Measurements from ENCODE around the gene NBEAL2.

The NBEAL2 gene

DNA sequence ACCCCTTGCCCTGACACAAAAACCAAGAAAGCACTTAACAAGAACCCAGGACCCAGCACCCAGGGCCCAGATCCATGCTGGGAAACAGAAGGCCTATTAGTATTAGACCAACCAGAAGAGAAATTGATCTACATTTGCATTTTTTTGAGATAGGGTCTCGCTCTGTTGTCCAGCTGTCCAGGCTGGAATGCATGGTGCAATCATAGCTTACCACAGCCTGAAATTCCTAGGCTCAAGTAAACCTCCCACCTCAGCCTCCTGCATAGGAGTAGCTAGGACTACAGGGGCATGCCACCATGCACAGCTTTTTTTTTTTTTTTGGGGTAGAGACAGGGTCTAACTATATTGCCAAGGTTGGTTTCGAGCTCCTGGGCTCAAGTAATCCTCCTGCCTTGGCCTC is 29.3 kb upstream of the NBEAL2 start:
- H3K27me3 Mint-ChIP-seq = no peaks in the 10 kb centered on the region
- ATAC-seq = no peak
- DNase-seq = no peak
- H3K27ac Mint-ChIP-seq = peak overlapping the region; percentile 44
- peaks cover 31% of the 10 kb centered on the region for H3K36me3 Mint-ChIP-seq (ENCODE audit: low read depth)
- H3K4me1 Mint-ChIP-seq = peaks cover 94% of the 10 kb centered on the region
- no peaks in the 10 kb centered on the region for H3K9me3 Mint-ChIP-seq
- H3K4me3 Mint-ChIP-seq = peak overlapping the region; percentile 10

GRCh38 chr3:46950650-46951241 is 28.7 kb upstream of the NBEAL2 start:
- H3K4me3 Mint-ChIP-seq = no peak overlapping the region
- H3K36me3 Mint-ChIP-seq (ENCODE audit: low read depth) = peaks cover 31% of the 10 kb centered on the region
- ATAC-seq (no peak), DNase-seq (no peak)
- no peaks in the 10 kb centered on the region for H3K9me3 Mint-ChIP-seq
- H3K27ac Mint-ChIP-seq = peak overlapping the region; percentile 65
- H3K4me1 Mint-ChIP-seq = peaks cover 94% of the 10 kb centered on the region
- no peaks in the 10 kb centered on the region for H3K27me3 Mint-ChIP-seq

GRCh38 chr3:46952813-46953212 is 26.7 kb upstream of the NBEAL2 start:
- no peak for ATAC-seq
- peak overlapping the region; percentile 1 for H3K4me3 Mint-ChIP-seq

GRCh38 chr3:46953234-46954010 is 26.0 kb upstream of the NBEAL2 start:
- peak overlapping the region; percentile 69 for H3K4me3 Mint-ChIP-seq
- H3K36me3 Mint-ChIP-seq (ENCODE audit: low read depth) = peaks cover 15% of the 10 kb centered on the region
- peaks cover 94% of the 10 kb centered on the region for H3K4me1 Mint-ChIP-seq
- DNase-seq = no peak
- H3K27ac Mint-ChIP-seq = peak overlapping the region; percentile 87
- no peaks in the 10 kb centered on the region for H3K9me3 Mint-ChIP-seq
- ATAC-seq = peak; percentile 53
- no peaks in the 10 kb centered on the region for H3K27me3 Mint-ChIP-seq

More at GRCh38 chr3:46952813-46953212, 26.7 kb upstream of the NBEAL2 start:
- H3K27ac Mint-ChIP-seq = peak overlapping the region; percentile 87
- no peaks in the 10 kb centered on the region for H3K27me3 Mint-ChIP-seq
- peaks cover 16% of the 10 kb centered on the region for H3K36me3 Mint-ChIP-seq (ENCODE audit: low read depth)
- no peaks in the 10 kb centered on the region for H3K9me3 Mint-ChIP-seq
- H3K4me1 Mint-ChIP-seq = peaks cover 94% of the 10 kb centered on the region
- DNase-seq = no peak

GRCh38 chr3:46954178-46954577 is 25.3 kb upstream of the NBEAL2 start:
- peak overlapping the region; percentile 69 for H3K4me3 Mint-ChIP-seq
- DNase-seq (no peak), ATAC-seq (peak; percentile 4)
- no peaks in the 10 kb centered on the region for H3K9me3 Mint-ChIP-seq
- H3K27ac Mint-ChIP-seq = peak overlapping the region; percentile 87
- H3K27me3 Mint-ChIP-seq = no peaks in the 10 kb centered on the region
- peaks cover 94% of the 10 kb centered on the region for H3K4me1 Mint-ChIP-seq
- H3K36me3 Mint-ChIP-seq (ENCODE audit: low read depth) = peaks cover 18% of the 10 kb centered on the region

GRCh38 chr3:46955157-46955556 is 24.3 kb upstream of the NBEAL2 start:
- H3K27ac Mint-ChIP-seq = peak overlapping the region; percentile 87
- peaks cover 18% of the 10 kb centered on the region for H3K36me3 Mint-ChIP-seq (ENCODE audit: low read depth)
- peaks cover 94% of the 10 kb centered on the region for H3K4me1 Mint-ChIP-seq
- H3K27me3 Mint-ChIP-seq = no peaks in the 10 kb centered on the region
- ATAC-seq (no peak), DNase-seq (no peak)
- H3K9me3 Mint-ChIP-seq = no peaks in the 10 kb centered on the region
- peak overlapping the region; percentile 59 for H3K4me3 Mint-ChIP-seq

DNA sequence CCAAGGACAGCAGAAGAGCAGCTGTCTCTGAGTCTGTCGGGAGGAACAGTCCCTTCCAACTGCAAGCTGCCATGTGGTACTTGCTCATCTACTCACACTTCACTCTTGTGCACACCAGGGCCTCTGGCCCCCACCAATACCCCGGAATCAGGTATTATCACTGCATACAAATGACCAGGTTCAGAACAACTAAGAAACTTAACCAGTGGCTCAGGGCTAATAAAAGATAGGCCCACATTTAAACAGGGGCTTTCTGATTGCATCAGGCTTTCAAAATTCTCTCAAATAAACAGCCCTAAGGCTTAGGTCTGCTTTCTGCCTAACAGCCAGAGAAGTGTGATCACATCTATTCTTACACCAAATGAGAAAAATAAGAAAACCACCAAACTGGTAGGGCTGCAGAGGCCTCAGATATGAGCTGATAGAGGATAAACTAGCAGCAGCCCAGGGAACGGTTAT is 23.6 kb upstream of the NBEAL2 start:
- H3K27ac Mint-ChIP-seq = peak overlapping the region; percentile 87
- H3K9me3 Mint-ChIP-seq = no peaks in the 10 kb centered on the region
- H3K4me1 Mint-ChIP-seq = peaks cover 95% of the 10 kb centered on the region
- no peak for DNase-seq
- H3K4me3 Mint-ChIP-seq = peak overlapping the region; percentile 59
- peak; percentile 5 for ATAC-seq
- H3K27me3 Mint-ChIP-seq = no peaks in the 10 kb centered on the region
- H3K36me3 Mint-ChIP-seq (ENCODE audit: low read depth) = peaks cover 21% of the 10 kb centered on the region

GRCh38 chr3:46957092-46957820 is 22.2 kb upstream of the NBEAL2 start:
- no peaks in the 10 kb centered on the region for H3K27me3 Mint-ChIP-seq
- DNase-seq (no peak), ATAC-seq (no peak)
- no peak overlapping the region for H3K4me3 Mint-ChIP-seq
- H3K4me1 Mint-ChIP-seq = peaks cover 99% of the 10 kb centered on the region
- H3K9me3 Mint-ChIP-seq = no peaks in the 10 kb centered on the region
- H3K36me3 Mint-ChIP-seq (ENCODE audit: low read depth) = peaks cover 24% of the 10 kb centered on the region
- H3K27ac Mint-ChIP-seq = peak overlapping the region; percentile 87

DNA sequence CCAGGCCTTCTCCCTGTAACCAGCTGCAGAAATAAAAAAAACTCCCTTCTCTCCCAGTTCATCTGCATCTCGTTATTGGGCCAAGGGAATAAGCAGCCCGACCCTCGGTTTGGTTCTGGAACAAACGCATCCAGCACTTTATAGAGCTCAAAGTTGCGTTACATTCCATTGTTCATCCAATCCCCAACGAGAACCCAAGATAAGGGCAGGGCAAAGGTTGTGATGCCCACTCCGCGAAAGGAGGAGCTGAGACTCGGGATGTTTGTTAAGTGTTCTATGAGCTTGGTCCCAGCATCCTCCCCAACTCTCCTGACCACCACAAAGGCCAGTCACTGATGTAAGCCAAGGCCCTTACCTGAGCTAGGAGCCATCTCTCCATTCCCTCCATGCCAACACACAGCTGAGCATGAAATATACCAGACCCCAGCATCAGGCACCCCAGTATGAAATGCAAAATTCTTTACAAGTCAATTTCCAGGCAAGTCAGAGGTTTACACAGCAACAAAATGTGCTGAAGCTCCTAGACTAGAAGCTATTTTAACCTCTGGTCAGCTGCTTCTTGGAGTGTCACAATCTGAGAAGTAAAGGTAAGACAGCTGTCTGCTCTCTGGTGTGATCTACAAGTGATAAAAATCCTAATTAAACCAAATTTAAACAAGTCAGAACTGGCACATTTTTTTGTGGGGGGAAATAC is 20.9 kb upstream of the NBEAL2 start:
- Mint-ChIP-seq H3K9me3 (no peaks in the 10 kb centered on the region), H3K4me3 (peak overlapping the region; percentile 60)

DNA sequence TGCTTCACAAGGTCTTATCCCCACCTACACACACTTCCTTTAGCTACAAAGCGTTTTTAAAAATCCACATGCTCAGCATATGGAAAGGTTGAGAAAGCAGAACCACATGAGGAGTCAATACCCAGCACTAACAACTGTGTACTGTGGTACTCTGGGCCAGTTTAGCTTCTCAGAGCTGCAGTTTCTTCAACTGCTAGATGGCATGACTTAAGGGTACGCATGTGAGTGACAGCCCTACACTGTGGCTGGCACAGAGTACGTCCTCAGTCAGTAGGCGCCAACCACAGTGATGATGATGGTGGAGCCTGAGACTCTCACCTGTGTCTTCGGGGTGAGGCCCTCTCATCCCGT is 20.3 kb upstream of the NBEAL2 start:
- H3K9me3 Mint-ChIP-seq = no peaks in the 10 kb centered on the region
- peaks cover 89% of the 10 kb centered on the region for H3K4me1 Mint-ChIP-seq
- H3K36me3 Mint-ChIP-seq (ENCODE audit: low read depth) = peaks cover 36% of the 10 kb centered on the region
- ATAC-seq (peak; percentile 97), DNase-seq (peak; percentile 60)
- H3K27me3 Mint-ChIP-seq = no peaks in the 10 kb centered on the region
- H3K4me3 Mint-ChIP-seq = peak overlapping the region; percentile 60
- peak overlapping the region; percentile 97 for H3K27ac Mint-ChIP-seq

More for the DNA sequence above, 20.9 kb upstream of the NBEAL2 start:
- Mint-ChIP-seq H3K27me3 (no peaks in the 10 kb centered on the region), H3K27ac (peak overlapping the region; percentile 97), H3K4me1 (peaks cover 94% of the 10 kb centered on the region), H3K36me3 (ENCODE audit: low read depth) (peaks cover 36% of the 10 kb centered on the region)
- no peak for ATAC-seq
- DNase-seq = no peak

DNA sequence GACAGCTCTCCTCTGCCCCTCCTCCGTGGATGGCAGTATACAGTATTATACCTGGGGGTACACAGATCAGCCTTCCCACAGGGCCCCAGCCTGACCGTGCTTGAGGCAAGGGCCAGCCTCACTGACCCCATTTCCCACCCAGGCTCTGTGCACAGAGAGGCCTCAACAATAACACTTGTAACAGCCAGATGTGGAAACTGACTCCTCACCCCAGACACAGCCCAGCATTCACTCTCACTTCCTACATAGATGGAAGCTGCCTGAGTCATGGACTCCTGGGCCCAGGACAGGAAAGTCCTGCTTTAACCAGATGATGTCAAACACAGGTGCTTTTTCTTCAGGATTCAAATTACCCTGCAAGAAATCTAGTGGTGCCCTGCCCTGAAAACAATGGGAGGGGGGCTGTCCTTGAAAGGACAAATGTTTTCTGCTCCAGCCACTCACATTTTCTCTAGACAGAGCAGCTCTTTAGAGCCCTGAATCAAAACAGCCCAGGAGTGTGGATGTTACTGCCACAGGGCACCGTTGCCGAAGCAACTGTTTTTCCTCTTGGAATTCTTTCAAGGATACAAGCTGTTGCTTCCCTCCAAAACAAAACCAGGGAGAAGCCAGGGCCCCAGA is 19.3 kb upstream of the NBEAL2 start:
- peaks cover 31% of the 10 kb centered on the region for H3K36me3 Mint-ChIP-seq (ENCODE audit: low read depth)
- H3K4me3 Mint-ChIP-seq = peak overlapping the region; percentile 60
- ATAC-seq = peak; percentile 14

DNA sequence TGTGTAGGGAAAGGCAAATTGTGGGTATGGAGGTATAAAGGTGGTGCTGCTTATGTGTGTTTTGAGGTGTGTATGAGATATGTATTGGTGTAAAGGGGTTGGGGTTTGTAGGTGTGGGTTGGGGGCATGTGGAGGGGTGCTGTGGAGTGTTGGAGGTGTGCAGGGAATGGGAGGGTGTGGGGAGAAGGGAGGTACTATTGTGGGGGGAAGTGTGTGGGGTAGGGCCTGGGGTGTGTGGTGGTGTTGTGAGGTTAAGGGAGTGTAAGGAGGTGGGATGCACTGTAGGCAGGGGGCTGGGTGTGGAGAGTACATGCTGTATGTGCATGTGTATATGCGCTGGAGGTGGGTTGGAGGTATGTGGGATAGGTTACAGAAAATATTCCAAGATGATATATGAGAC is 18.6 kb upstream of the NBEAL2 start:
- DNase-seq (no peak), ATAC-seq (no peak)
- Mint-ChIP-seq H3K27ac (peak overlapping the region; percentile 97), H3K9me3 (no peaks in the 10 kb centered on the region), H3K27me3 (no peaks in the 10 kb centered on the region), H3K36me3 (ENCODE audit: low read depth) (peaks cover 32% of the 10 kb centered on the region), H3K4me3 (no peak overlapping the region), H3K4me1 (peaks cover 82% of the 10 kb centered on the region)

More for the DNA sequence above, 19.3 kb upstream of the NBEAL2 start:
- Mint-ChIP-seq H3K4me1 (peaks cover 82% of the 10 kb centered on the region), H3K27me3 (no peaks in the 10 kb centered on the region), H3K27ac (peak overlapping the region; percentile 97), H3K9me3 (no peaks in the 10 kb centered on the region)
- no peak for DNase-seq

DNA sequence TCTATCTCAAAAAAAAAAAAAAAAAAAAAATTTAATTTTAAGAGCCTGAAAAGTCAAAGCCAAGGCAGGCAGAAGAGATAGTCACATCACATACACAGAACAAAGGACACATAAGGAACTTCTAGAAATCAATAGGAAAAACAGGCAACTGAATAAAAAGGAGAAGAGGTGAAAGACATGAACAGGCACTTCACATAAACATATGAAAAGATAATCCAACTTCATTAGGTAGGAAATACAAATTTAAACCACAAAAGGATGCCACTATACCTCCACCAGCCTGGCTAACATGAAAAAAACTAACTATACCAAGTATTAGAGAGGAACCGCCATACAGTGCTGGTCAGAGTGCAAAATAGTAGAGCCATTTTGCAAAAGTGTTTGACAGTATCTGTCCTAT is 17.0 kb upstream of the NBEAL2 start:
- Mint-ChIP-seq H3K4me3 (no peak overlapping the region), H3K36me3 (ENCODE audit: low read depth) (peaks cover 39% of the 10 kb centered on the region), H3K27ac (peak overlapping the region; percentile 7), H3K27me3 (no peaks in the 10 kb centered on the region), H3K4me1 (peaks cover 82% of the 10 kb centered on the region), H3K9me3 (no peaks in the 10 kb centered on the region)
- DNase-seq (no peak), ATAC-seq (no peak)

DNA sequence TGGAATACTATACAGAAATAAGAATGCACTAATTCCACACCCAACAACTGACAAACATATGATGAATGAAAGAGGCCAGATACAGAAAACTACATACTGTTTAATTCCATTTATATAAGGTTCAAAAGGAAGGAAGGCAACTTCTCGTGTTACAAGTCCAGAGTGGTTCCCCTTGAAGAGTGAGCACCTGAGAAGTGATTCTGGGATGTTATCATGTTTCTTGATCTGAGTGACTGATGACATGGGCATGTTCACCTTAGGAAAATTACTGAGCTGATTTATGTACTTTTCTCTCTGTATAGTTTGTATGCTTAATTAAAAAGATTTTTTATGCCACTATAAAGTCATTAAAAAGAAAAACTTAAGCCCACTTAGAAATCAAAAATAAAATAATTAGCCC is 16.5 kb upstream of the NBEAL2 start:
- peak overlapping the region; percentile 7 for H3K27ac Mint-ChIP-seq
- ATAC-seq (no peak), DNase-seq (no peak)
- H3K4me3 Mint-ChIP-seq = no peak overlapping the region
- H3K4me1 Mint-ChIP-seq = peaks cover 82% of the 10 kb centered on the region
- no peaks in the 10 kb centered on the region for H3K9me3 Mint-ChIP-seq
- H3K27me3 Mint-ChIP-seq = no peaks in the 10 kb centered on the region
- peaks cover 37% of the 10 kb centered on the region for H3K36me3 Mint-ChIP-seq (ENCODE audit: low read depth)
